ENCODE data around the gene KIAA0232.

DNA sequence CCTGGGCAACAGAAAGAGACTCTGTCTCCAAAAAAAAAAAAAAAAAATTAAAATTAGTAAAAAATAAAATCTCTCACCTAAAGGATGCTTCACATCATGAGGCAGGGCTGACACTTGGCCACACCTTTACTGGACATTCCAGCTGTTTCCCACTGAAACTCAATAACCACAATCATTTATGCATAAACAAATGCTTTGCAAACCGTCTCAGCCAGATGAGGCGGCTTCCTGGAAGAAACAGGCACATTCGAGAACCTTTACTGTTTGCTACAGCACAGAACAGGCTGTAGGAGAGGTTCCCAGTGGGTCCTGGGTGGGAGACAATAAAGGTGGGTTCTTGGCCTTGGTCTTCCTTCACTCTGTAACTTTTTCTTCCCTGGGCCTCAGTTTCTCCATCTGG lies 116.2 kb downstream of the KIAA0232 start:
- TF ChIP-seq, protein P1, sequence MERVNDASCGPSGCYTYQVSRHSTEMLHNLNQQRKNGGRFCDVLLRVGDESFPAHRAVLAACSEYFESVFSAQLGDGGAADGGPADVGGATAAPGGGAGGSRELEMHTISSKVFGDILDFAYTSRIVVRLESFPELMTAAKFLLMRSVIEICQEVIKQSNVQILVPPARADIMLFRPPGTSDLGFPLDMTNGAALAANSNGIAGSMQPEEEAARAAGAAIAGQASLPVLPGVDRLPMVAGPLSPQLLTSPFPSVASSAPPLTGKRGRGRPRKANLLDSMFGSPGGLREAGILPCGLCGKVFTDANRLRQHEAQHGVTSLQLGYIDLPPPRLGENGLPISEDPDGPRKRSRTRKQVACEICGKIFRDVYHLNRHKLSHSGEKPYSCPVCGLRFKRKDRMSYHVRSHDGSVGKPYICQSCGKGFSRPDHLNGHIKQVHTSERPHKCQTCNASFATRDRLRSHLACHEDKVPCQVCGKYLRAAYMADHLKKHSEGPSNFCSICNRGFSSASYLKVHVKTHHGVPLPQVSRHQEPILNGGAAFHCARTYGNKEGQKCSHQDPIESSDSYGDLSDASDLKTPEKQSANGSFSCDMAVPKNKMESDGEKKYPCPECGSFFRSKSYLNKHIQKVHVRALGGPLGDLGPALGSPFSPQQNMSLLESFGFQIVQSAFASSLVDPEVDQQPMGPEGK (CRISPR knock-in tag; IDR thresholded peaks at IDR 0.05; ENCODE audit: borderline replicate concordance): no peak
- TF ChIP-seq CSDC2 (CRISPR knock-in tag; IDR thresholded peaks at IDR 0.05) (no peak), GLIS3 (CRISPR knock-in tag; IDR thresholded peaks at IDR 0.05) (no peak), ISL1 (CRISPR knock-in tag; IDR thresholded peaks at IDR 0.05) (no peak), BACH2 (CRISPR knock-in tag; IDR thresholded peaks at IDR 0.05; ENCODE audit: borderline replicate concordance) (no peak), ARNTL (CRISPR knock-in tag; IDR thresholded peaks at IDR 0.05; ENCODE audit: borderline replicate concordance, low read depth) (no peak), OSR1 (CRISPR knock-in tag; IDR thresholded peaks at IDR 0.05) (no peak), ESRRG (CRISPR knock-in tag; IDR thresholded peaks at IDR 0.05) (no peak), RARB (CRISPR knock-in tag; IDR thresholded peaks at IDR 0.05) (no peak), TCF4 (CRISPR knock-in tag; IDR thresholded peaks at IDR 0.05; ENCODE audit: borderline replicate concordance) (no peak), ZFP30 (CRISPR knock-in tag; IDR thresholded peaks at IDR 0.05) (no peak), TOX (CRISPR knock-in tag; IDR thresholded peaks at IDR 0.05; ENCODE audit: borderline replicate concordance) (no peak)
- TF ChIP-seq, protein P2, sequence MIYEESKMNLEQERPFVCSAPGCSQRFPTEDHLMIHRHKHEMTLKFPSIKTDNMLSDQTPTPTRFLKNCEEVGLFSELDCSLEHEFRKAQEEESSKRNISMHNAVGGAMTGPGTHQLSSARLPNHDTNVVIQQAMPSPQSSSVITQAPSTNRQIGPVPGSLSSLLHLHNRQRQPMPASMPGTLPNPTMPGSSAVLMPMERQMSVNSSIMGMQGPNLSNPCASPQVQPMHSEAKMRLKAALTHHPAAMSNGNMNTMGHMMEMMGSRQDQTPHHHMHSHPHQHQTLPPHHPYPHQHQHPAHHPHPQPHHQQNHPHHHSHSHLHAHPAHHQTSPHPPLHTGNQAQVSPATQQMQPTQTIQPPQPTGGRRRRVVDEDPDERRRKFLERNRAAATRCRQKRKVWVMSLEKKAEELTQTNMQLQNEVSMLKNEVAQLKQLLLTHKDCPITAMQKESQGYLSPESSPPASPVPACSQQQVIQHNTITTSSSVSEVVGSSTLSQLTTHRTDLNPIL (CRISPR knock-in tag; IDR thresholded peaks at IDR 0.05; ENCODE audit: low read depth): no peak
- TF ChIP-seq, protein P3, sequence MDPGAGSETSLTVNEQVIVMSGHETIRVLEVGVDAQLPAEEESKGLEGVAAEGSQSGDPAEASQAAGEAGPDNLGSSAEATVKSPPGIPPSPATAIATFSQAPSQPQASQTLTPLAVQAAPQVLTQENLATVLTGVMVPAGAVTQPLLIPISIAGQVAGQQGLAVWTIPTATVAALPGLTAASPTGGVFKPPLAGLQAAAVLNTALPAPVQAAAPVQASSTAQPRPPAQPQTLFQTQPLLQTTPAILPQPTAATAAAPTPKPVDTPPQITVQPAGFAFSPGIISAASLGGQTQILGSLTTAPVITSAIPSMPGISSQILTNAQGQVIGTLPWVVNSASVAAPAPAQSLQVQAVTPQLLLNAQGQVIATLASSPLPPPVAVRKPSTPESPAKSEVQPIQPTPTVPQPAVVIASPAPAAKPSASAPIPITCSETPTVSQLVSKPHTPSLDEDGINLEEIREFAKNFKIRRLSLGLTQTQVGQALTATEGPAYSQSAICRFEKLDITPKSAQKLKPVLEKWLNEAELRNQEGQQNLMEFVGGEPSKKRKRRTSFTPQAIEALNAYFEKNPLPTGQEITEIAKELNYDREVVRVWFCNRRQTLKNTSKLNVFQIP (CRISPR knock-in tag; IDR thresholded peaks at IDR 0.05; ENCODE audit: borderline replicate concordance, low read depth): no peak

Data from SK-N-SH treated with all-trans-retinoic acid at 6 μM for 48 hours (cell line).